Stimulated activated CD4-positive, alpha-beta T cell treated with anti-CD3 and anti-CD28 coated beads, Interleukin-2, amount 100 ng/mL, for 4 hours (primary cell): ENCODE measurements around the gene USP5.

ENCODE experiments used
- DNase-seq: peaks from one replicate; pipeline ENCODE4 v3.0.0-alpha.2; 2020; ENCODE audit warnings: low read depth

The USP5 gene

GRCh38 chr12:6914947-6915788 is 63.2 kb downstream of the USP5 start:
- no peak for DNase-seq

GRCh38 chr12:6915789-6916285 is 63.9 kb downstream of the USP5 start:
- DNase-seq, result no peak
